ENCODE results near the gene NOP9. TPM values are rescaled to one million over a fixed set of nuclear protein-coding genes. Genes with fewer than 3 reads are reported as not detected.

The NOP9 gene
- total RNA-seq, 2 experiments from 2014 or later = 33.5 to 33.6 TPM

DNA sequence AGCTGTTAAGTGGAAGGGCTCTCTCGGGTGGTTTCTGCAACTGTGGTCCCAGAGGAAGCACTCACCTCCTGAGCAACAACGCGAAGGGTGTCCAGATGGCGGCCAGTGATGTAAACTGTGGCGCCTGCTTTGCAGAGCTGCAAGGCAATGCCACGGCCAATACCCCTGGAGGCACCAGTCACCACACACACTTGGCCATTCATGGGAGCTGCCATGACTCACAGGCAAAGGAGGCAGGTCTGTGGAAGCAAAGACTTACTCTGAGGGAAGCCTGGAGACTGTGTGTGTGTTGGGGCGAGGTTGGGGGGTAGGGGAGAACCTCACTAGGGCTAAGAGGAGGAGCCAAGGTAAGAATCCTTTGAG lies 777 bp upstream of the NOP9 start:
- Mint-ChIP-seq H3K27me3 (no peaks in the 10 kb centered on the region), H3K4me1 (ENCODE audit: low read depth) (peaks cover 40% of the 10 kb centered on the region), H3K36me3 (ENCODE audit: low read depth) (peaks cover 25% of the 10 kb centered on the region), H3K4me3 (peak overlapping the region; percentile 89), H3K27ac (peak overlapping the region; percentile 88), H3K9me3 (no peaks in the 10 kb centered on the region)
- TF ChIP-seq, protein P1, sequence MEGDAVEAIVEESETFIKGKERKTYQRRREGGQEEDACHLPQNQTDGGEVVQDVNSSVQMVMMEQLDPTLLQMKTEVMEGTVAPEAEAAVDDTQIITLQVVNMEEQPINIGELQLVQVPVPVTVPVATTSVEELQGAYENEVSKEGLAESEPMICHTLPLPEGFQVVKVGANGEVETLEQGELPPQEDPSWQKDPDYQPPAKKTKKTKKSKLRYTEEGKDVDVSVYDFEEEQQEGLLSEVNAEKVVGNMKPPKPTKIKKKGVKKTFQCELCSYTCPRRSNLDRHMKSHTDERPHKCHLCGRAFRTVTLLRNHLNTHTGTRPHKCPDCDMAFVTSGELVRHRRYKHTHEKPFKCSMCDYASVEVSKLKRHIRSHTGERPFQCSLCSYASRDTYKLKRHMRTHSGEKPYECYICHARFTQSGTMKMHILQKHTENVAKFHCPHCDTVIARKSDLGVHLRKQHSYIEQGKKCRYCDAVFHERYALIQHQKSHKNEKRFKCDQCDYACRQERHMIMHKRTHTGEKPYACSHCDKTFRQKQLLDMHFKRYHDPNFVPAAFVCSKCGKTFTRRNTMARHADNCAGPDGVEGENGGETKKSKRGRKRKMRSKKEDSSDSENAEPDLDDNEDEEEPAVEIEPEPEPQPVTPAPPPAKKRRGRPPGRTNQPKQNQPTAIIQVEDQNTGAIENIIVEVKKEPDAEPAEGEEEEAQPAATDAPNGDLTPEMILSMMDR (IDR thresholded peaks at IDR 0.05) = no peak
- peak; percentile 13 for ATAC-seq
- peak; percentile 32 for DNase-seq
- ChIA-PET POLR2A (interaction anchor here (0.5 to 6.5 kb wide), 13 partner anchors 9 to 140 kb away, joined by 3 to 54 read pairs (median 7); partner anchors contain the start of genes GMPR2, LTB4R, LTB4R2 and NEDD8), CTCF (interaction anchor here (1.1 to 28.2 kb wide), 11 partner anchors 9 to 138 kb away, joined by 3 to 873 read pairs (median 25); partner anchors contain the start of genes CHMP4A, CIDEB, GMPR2 and LTB4R)
- intact Hi-C loops (cut with micrococcal nuclease) = no loop called here

DNA sequence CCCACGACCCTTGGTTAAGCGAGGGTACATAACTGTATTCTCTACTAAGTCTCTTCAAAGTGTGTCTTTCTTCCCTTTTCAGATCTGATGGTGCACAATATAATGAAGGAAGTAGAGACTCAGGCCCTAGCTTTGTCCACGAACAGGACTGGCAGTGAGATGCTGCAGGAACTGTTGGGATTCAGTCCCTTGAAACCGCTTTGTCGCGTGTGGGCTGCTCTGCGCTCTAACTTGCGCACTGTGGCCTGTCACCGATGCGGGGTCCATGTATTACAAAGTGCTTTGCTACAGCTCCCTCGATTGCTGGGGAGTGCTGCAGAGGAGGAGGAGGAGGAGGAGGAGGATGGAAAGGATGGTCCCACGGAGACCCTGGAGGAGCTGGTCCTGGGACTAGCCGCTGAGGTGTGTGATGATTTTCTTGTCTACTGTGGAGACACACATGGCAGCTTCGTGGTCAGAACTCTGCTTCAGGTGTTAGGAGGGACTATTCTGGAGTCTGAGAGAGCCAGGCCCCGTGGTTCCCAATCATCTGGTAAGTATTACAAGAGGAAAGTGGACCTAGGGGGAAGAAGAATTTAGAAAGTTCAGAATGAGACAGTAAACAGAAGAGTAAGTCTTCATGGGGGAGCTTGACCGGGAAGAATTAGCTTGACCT lies 803 bp downstream of the NOP9 start:
- Mint-ChIP-seq H3K9me3 (no peaks in the 10 kb centered on the region), H3K27ac (peak overlapping the region; percentile 88)

DNA sequence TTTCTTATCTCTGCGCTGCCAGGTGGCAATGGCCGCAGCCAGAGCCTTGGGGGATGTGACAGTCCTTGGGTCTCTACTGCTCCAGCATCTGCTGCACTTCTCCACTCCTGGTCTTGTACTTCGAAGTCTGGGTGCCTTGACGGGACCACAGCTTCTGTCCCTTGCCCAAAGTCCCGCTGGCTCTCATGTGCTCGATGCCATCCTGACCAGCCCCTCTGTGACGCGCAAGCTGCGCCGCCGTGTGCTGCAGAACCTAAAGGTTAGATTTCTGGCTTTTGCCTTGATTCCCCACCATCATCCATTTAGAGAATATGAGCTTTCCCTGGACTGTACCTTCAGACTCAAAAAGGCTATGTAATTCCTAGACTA lies 4.4 kb downstream of the NOP9 start:
- no peak for DNase-seq
- intact Hi-C loops (cut with micrococcal nuclease) = no loop called here
- no peak for ATAC-seq
- Mint-ChIP-seq H3K27ac (no peak overlapping the region), H3K36me3 (ENCODE audit: low read depth) (peaks cover 52% of the 10 kb centered on the region), H3K9me3 (no peaks in the 10 kb centered on the region), H3K4me3 (no peak overlapping the region), H3K4me1 (ENCODE audit: low read depth) (peaks cover 26% of the 10 kb centered on the region), H3K27me3 (no peaks in the 10 kb centered on the region)
- POLR2A ChIA-PET = interaction anchor here (0.9 to 1.1 kb wide), 2 partner anchors 57 to 90 kb away, joined by 3 read pairs; no protein-coding TSS in a partner anchor
- CTCF ChIA-PET = interaction anchor here (3.6 to 28.2 kb wide), 2 partner anchors 29 to 58 kb away, joined by 18 to 873 read pairs; partner anchors contain the start of genes GMPR2, NEDD8 and TINF2
- TF ChIP-seq, protein P1 (IDR thresholded peaks at IDR 0.05) = no peak

More for the DNA sequence above, 803 bp downstream of the NOP9 start:
- Mint-ChIP-seq H3K27me3 (no peaks in the 10 kb centered on the region), H3K36me3 (ENCODE audit: low read depth) (peaks cover 37% of the 10 kb centered on the region), H3K4me3 (peak overlapping the region; percentile 89), H3K4me1 (ENCODE audit: low read depth) (peaks cover 40% of the 10 kb centered on the region)
- no peak for ATAC-seq
- no peak for DNase-seq
- intact Hi-C loops (cut with micrococcal nuclease) = no loop called here
- CTCF ChIA-PET = interaction anchor here (0.9 to 28.2 kb wide), 16 partner anchors 9 to 139 kb away, joined by 3 to 873 read pairs (median 10); partner anchors contain the start of genes CHMP4A, CIDEB, GMPR2 and IRF9
- TF ChIP-seq, protein P1 (IDR thresholded peaks at IDR 0.05) = no peak
- POLR2A ChIA-PET = interaction anchor here (0.8 to 6.5 kb wide), 15 partner anchors 10 to 245 kb away, joined by 3 to 54 read pairs (median 7); partner anchors contain the start of genes GMPR2, LTB4R, LTB4R2 and MDP1

DNA sequence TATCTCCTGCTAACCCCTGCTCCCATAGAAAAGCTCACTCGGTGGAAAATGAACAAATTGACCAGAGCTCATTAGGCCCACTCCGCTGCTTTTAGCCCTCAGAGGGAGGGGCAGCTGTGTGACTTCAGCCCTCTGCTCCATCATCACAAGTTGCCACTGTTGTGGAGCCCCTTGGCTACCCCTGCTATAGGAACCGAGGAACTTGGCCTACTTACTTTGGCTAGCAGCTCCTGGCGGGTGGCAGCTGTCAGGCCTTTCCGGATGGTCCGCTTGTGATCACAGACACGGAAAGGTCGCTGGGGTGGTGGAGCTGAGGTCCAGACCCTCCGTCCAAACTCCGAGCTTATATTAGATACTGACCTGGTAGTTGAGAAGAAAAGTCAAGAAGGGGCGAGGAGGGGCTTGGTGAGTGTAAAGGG lies 7.5 kb downstream of the NOP9 start:
- ATAC-seq (no peak), DNase-seq (no peak)
- ChIA-PET POLR2A (interaction anchor here (1.0 to 2.9 kb wide), 6 partner anchors 15 to 124 kb away, joined by 3 to 12 read pairs (median 4); partner anchors contain the start of genes KHNYN, RABGGTA and TINF2), CTCF (interaction anchor here (1.0 to 28.2 kb wide), 23 partner anchors 8 to 249 kb away, joined by 3 to 873 read pairs (median 16); partner anchors contain the start of genes ADCY4, CBLN3, CHMP4A and DHRS1)
- Mint-ChIP-seq H3K9me3 (no peaks in the 10 kb centered on the region), H3K4me3 (no peak overlapping the region), H3K36me3 (ENCODE audit: low read depth) (peaks cover 52% of the 10 kb centered on the region), H3K27ac (no peak overlapping the region), H3K27me3 (no peaks in the 10 kb centered on the region), H3K4me1 (ENCODE audit: low read depth) (peaks cover 31% of the 10 kb centered on the region)
- TF ChIP-seq, protein P1 (IDR thresholded peaks at IDR 0.05) = no peak
- intact Hi-C loops (cut with micrococcal nuclease) = no loop called here
